ENCODE data around the gene DHRS11.

The DHRS11 gene

DNA sequence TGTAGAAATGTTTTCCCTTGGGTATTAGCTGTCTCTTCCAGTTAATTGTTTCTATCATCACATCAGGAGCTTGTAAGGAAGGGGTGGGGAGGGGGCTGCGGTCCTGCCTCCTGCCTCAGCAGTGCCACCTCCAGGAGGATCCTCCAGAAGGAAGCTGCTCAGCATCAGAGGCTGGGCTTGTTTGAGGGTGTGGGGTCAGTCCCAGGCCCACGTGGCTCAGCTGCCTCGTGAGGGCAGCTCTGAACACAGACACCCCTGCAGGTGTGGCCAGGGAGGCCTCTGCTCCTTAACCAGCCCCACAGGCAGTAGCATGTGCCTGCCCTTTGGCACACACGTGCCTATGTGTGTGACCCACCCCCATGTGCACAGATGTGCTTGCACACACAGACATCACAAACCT, 56.0 kb downstream of the DHRS11 start:
- no peak for DNase-seq (ENCODE audit: low read depth)
- TF ChIP-seq CTCF (IDR thresholded peaks at IDR 0.05; ENCODE audit: low read length, missing control alignments), result no peak

DNA sequence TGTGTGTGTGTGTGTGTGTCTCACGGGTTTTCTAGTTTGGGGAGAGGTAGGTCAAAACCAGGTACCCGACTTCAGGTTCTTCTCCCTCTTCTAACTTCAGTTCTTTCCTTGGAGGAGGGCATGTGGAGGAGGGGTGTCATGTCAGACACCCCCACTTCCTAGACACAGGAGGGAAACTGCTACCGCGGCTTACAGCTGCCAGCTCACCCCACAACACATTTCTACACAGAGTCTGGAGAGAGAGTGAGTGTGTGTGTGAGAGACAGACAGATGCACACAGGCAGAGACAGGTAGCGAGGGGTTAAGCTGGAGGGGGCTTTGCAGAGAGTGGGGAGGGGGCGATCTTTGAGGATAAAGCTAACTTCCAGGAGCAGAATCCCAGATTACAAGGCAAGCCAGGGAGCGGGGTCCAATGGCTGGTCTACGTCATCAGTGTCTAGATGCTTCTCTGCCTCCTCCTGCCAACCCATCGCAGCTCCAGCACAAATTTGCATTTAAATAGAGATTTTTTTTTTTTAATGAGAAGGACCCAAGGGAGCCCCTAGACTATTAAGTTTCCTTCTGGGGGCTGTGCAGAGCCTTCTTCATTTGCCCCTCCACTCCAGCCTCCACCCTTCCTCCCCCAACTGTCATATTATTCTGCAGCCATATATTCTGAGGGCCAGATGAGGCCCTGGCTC, 58.6 kb downstream of the DHRS11 start:
- DNase-seq (ENCODE audit: low read depth), result no peak
- H3K4me3 ChIP-seq (replicated peaks; ENCODE audit: low read depth, low read length), result no peak overlapping the region
- no peak for TF ChIP-seq CTCF (IDR thresholded peaks at IDR 0.05; ENCODE audit: low read length, missing control alignments)

More for the DNA sequence above, 56.0 kb downstream of the DHRS11 start:
- H3K4me3 ChIP-seq (replicated peaks; ENCODE audit: low read depth, low read length), result no peak overlapping the region
